NCI-H345 treated with DMSO at 0.1 percent for 48 hours (cell line): Measurements from ENCODE around the gene XRCC3.

Experiments
- DNase-seq: peaks from one replicate; lab custom pipeline; 2025; ENCODE audit not compliant: unreplicated experiment; lab: John Stamatoyannopoulos, UW

Gene XRCC3

GRCh38 chr14:103738701-103739451 is 23.6 kb upstream of the XRCC3 start:
- no peak for DNase-seq

- DNase-seq = no peak
These were observed 22.9 kb upstream of the XRCC3 start for GRCh38 chr14:103738166-103738565.

GRCh38 chr14:103737432-103738045 is 22.3 kb upstream of the XRCC3 start:
- DNase-seq = no peak

- no peak for DNase-seq
These were observed 21.5 kb upstream of the XRCC3 start for GRCh38 chr14:103736546-103737431.

GRCh38 chr14:103735815-103736545 is 20.7 kb upstream of the XRCC3 start:
- DNase-seq = no peak

GRCh38 chr14:103735439-103735814 is 20.2 kb upstream of the XRCC3 start:
- DNase-seq = no peak

- DNase-seq = no peak
These were observed 19.8 kb upstream of the XRCC3 start for GRCh38 chr14:103735022-103735421.

- DNase-seq = no peak
These were observed 19.0 kb upstream of the XRCC3 start for GRCh38 chr14:103734081-103734888.

- no peak for DNase-seq
These were observed 18.4 kb upstream of the XRCC3 start for GRCh38 chr14:103733651-103734050.

- DNase-seq = no peak
These were observed 17.8 kb upstream of the XRCC3 start for GRCh38 chr14:103732868-103733620.

GRCh38 chr14:103731916-103732867 is 16.9 kb upstream of the XRCC3 start:
- DNase-seq = no peak

- DNase-seq = no peak
These were observed 16.2 kb upstream of the XRCC3 start for GRCh38 chr14:103731481-103731880.

- no peak for DNase-seq
These were observed 15.3 kb upstream of the XRCC3 start for GRCh38 chr14:103730490-103731035.

- DNase-seq = no peak
These were observed 14.5 kb upstream of the XRCC3 start for GRCh38 chr14:103729496-103730448.

- no peak for DNase-seq
These were observed 13.5 kb upstream of the XRCC3 start for GRCh38 chr14:103728721-103729120.

GRCh38 chr14:103728141-103728540 is 12.9 kb upstream of the XRCC3 start:
- no peak for DNase-seq
